ENCODE data around the gene DNAJA3. TPM values are rescaled to one million over a fixed set of nuclear protein-coding genes. Genes with fewer than 3 reads are reported as not detected.

DNAJA3 gene
- total RNA-seq, 1 donor from 2014 or later = 31.1 TPM

- Mint-ChIP-seq H3K4me1 (ENCODE audit: unreplicated experiment) (peaks cover 67% of the 10 kb centered on the region), H3K27me3 (ENCODE audit: unreplicated experiment) (no peaks in the 10 kb centered on the region), H3K9me3 (ENCODE audit: unreplicated experiment) (no peaks in the 10 kb centered on the region), H3K4me3 (ENCODE audit: unreplicated experiment) (peak overlapping the region; percentile 26), H3K36me3 (ENCODE audit: unreplicated experiment) (peaks cover 3% of the 10 kb centered on the region), H3K27ac (ENCODE audit: unreplicated experiment) (no peak overlapping the region)
- TF ChIP-seq CTCF (IDR thresholded peaks at IDR 0.05) = no peak
- DNase-seq (ENCODE audit: extremely low spot score, unreplicated experiment) = no peak
These were observed 47.5 kb upstream of the DNAJA3 start for GRCh38 chr16:4378161-4378666.

DNA sequence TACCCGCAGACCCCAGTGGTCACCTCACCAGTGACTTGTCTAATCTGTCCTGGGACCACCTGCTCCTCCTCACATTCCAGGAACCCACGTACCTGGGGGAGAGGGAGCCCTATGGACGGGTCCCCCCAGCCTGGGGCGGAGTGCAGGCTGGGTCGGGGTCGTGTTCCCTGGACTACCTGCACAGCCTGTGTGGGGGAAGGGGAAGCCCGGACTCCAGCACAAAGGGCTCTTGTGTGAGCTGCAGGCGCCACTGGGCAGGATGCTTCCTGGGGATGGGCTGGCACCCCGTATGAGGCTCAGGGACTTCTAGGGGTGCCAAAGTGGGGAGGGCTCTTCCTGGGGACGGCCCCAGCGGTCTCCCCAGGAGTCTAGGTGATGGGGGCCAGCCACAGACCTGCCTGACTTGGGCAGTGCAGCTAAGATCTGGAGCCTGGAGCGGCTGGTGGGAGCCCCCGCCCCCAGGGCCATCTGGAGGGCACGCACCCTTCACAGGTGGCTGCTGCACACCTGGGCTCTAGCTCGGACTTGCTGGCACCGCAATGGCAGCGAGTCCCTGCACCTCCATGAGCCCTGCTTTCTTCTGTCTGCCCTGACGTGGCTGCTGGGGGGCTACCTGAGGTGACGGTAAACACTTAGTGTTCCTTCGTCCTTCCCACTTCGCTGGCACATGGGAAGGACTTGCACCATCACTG lies 46.5 kb upstream of the DNAJA3 start:
- H3K9me3 Mint-ChIP-seq (ENCODE audit: unreplicated experiment) = no peaks in the 10 kb centered on the region
- no peak for TF ChIP-seq CTCF (IDR thresholded peaks at IDR 0.05)
- peaks cover 3% of the 10 kb centered on the region for H3K36me3 Mint-ChIP-seq (ENCODE audit: unreplicated experiment)
- no peaks in the 10 kb centered on the region for H3K27me3 Mint-ChIP-seq (ENCODE audit: unreplicated experiment)
- no peak overlapping the region for H3K27ac Mint-ChIP-seq (ENCODE audit: unreplicated experiment)
- peaks cover 73% of the 10 kb centered on the region for H3K4me1 Mint-ChIP-seq (ENCODE audit: unreplicated experiment)
- DNase-seq (ENCODE audit: extremely low spot score, unreplicated experiment) = no peak
- H3K4me3 Mint-ChIP-seq (ENCODE audit: unreplicated experiment) = no peak overlapping the region

DNA sequence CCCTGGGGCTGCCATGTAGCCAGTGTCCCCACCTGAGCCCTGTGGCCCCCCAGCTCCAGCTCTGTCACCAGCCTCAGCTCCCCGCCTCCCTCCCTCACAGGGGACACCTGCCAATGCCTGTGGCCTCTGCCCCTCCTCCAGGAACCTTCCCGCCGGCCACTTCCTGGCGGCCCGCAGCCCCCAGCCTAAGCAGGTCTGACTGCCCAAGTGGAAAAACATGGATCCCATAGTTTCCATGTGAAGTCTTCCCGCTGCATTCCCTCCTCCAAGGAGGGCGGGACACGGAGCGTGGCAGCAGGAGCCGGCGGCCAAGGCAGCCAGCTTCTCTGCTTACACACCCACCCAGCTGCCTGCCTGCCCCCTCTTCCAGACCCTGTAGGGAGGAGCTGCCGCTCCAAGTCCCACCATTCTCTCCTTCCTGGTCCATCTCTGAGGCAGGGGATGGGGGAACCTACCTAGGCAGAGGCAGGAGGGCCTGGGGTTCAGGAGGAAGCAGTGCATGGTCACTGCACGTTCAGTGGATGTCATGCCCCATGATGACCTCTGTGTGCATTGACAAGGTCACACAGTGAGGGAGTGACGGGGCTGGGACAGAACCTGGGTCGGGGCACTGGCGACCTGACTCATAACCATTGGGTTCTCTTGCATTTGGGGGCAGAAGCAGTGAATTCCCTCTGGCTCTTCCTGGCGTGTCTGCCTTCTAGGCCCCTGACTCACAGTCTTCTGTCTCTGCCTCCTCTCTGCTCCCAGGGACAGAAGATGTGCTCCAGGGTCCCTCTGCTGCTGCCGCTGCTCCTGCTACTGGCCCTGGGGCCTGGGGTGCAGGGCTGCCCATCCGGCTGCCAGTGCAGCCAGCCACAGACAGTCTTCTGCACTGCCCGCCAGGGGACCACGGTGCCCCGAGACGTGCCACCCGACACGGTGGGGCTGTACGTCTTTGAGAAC lies 45.3 kb upstream of the DNAJA3 start:
- no peaks in the 10 kb centered on the region for H3K9me3 Mint-ChIP-seq (ENCODE audit: unreplicated experiment)
- peak overlapping the region; percentile 63 for H3K27ac Mint-ChIP-seq (ENCODE audit: unreplicated experiment)
- H3K4me3 Mint-ChIP-seq (ENCODE audit: unreplicated experiment) = no peak overlapping the region
- TF ChIP-seq CTCF (IDR thresholded peaks at IDR 0.05) = no peak
- H3K4me1 Mint-ChIP-seq (ENCODE audit: unreplicated experiment) = peaks cover 76% of the 10 kb centered on the region
- no peaks in the 10 kb centered on the region for H3K27me3 Mint-ChIP-seq (ENCODE audit: unreplicated experiment)
- no peak for DNase-seq (ENCODE audit: extremely low spot score, unreplicated experiment)
- peaks cover 3% of the 10 kb centered on the region for H3K36me3 Mint-ChIP-seq (ENCODE audit: unreplicated experiment)

GRCh38 chr16:4381072-4381934 lies 44.4 kb upstream of the DNAJA3 start:
- TF ChIP-seq CTCF (IDR thresholded peaks at IDR 0.05) = no peak
- no peak for DNase-seq (ENCODE audit: extremely low spot score, unreplicated experiment)
- Mint-ChIP-seq H3K4me3 (ENCODE audit: unreplicated experiment) (no peak overlapping the region), H3K36me3 (ENCODE audit: unreplicated experiment) (peaks cover 3% of the 10 kb centered on the region), H3K4me1 (ENCODE audit: unreplicated experiment) (peaks cover 76% of the 10 kb centered on the region), H3K27me3 (ENCODE audit: unreplicated experiment) (no peaks in the 10 kb centered on the region), H3K9me3 (ENCODE audit: unreplicated experiment) (no peaks in the 10 kb centered on the region), H3K27ac (ENCODE audit: unreplicated experiment) (no peak overlapping the region)
